ENCODE data around the gene MGAT3.

- TF ChIP-seq REST (IDR thresholded peaks at IDR 0.05; ENCODE audit: insufficient replicate concordance, low read depth) = no peak
- TF ChIP-seq, protein P1, sequence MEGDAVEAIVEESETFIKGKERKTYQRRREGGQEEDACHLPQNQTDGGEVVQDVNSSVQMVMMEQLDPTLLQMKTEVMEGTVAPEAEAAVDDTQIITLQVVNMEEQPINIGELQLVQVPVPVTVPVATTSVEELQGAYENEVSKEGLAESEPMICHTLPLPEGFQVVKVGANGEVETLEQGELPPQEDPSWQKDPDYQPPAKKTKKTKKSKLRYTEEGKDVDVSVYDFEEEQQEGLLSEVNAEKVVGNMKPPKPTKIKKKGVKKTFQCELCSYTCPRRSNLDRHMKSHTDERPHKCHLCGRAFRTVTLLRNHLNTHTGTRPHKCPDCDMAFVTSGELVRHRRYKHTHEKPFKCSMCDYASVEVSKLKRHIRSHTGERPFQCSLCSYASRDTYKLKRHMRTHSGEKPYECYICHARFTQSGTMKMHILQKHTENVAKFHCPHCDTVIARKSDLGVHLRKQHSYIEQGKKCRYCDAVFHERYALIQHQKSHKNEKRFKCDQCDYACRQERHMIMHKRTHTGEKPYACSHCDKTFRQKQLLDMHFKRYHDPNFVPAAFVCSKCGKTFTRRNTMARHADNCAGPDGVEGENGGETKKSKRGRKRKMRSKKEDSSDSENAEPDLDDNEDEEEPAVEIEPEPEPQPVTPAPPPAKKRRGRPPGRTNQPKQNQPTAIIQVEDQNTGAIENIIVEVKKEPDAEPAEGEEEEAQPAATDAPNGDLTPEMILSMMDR (IDR thresholded peaks at IDR 0.05; ENCODE audit: insufficient read depth, low read length) = no peak
- no peak for TF ChIP-seq POLR2AphosphoS5 (IDR thresholded peaks at IDR 0.05; ENCODE audit: low read depth)
- no peak for TF ChIP-seq GABPA (IDR thresholded peaks at IDR 0.05; ENCODE audit: low read depth)
Measured at GRCh38 chr22:39535831-39536449, 79.1 kb downstream of the MGAT3 start.
